HepG2 (cell line): Measurements from ENCODE around the gene OR7A10. TPM values are rescaled to one million over a fixed set of nuclear protein-coding genes. Genes with fewer than 3 reads are reported as not detected.
"Not testable (repeated sequence)": the region's sequence is repeated elsewhere in the genome, so short reads cannot be mapped to it uniquely, and the experiment has no call there.

Source experiments
- ATAC-seq: fragments of 200-7000 bp; cut with Tn5 transposase; 3 replicates; pipeline ENCODE4 v1.9.1; 2020; ENCODE audit warnings: mild to moderate bottlenecking, moderate library complexity
- BruUV-seq: library from RNA; stranded (reverse); fragments of 400-500 nt; replicated peaks from 2 replicates; lab custom pipeline; 2021; lab: Mats Ljungman, UMichigan
- CTCF ChIA-PET: fragments of 300-600 bp; formaldehyde crosslinking; extraction: SDS; loops from one replicate; lab custom pipeline; 2021; ENCODE audit warnings: low total read pairs, inconsistent platforms, low intra/inter-chr PET ratio; lab: Yijun Ruan, JAX
- POLR2A ChIA-PET: fragments of 350-600 bp; sonication (Branson Sonifier 250); formaldehyde crosslinking; loops from one replicate; lab custom pipeline; 2020; ENCODE audit warnings: antibody characterized with exemption, inconsistent platforms; lab: Yijun Ruan, JAX
- DNase-seq: peaks from one replicate; pipeline ENCODE4 v3.0.0-alpha.2; 2015; ENCODE audit warnings: low spot score
- FAIRE-seq: peaks from 3 replicates; lab custom pipeline; 2011; peaks lifted over from hg19 to GRCh38; lab: Jason Lieb, UNC
- H2AFZ ChIP-seq: one replicate; pipeline ENCODE4 v1.6.1; 2011; ENCODE audit warnings: low read length, inconsistent platforms
- H3K27ac ChIP-seq: fragments of 300-600 bp; 3 replicates; pipeline ENCODE4 v1.8.0; 2011; ENCODE audit warnings: mixed run types, mild to moderate bottlenecking, mixed read lengths, low read length, inconsistent platforms; ENCODE audit not compliant: insufficient read depth; ENCODE audit errors: extremely low read length
- H3K27me3 ChIP-seq, 2 experiments: fragments of 200-600 bp in 1 of 2; 2 replicates in 1 of 2; 3 replicates in 1 of 2; pipeline versions ENCODE4 v1.6.0 to v1.8.0; 2011; ENCODE audit warnings: low read length in 2 of 2, mild to moderate bottlenecking in 2 of 2, moderate library complexity in 2 of 2, inconsistent platforms in 1 of 2; ENCODE audit not compliant: insufficient read depth in 2 of 2, control insufficient read depth in 1 of 2
- H3K36me3 ChIP-seq, 2 experiments: fragments of 200-600 bp in 1 of 2; replicated peaks in 1 of 2; 2 replicates in 1 of 2; 3 replicates in 1 of 2; pipeline versions ENCODE4 v1.5.1 to v1.8.0; 2011; ENCODE audit warnings: low read length in 2 of 2, inconsistent platforms in 1 of 2; ENCODE audit not compliant: insufficient read depth in 2 of 2, control insufficient read depth in 1 of 2
- H3K4me1 ChIP-seq: 2 replicates; pipeline ENCODE4 v1.5.1; 2012; ENCODE audit warnings: low read length, inconsistent platforms; ENCODE audit not compliant: insufficient read depth
- H3K4me2 ChIP-seq: 2 replicates; pipeline ENCODE4 v1.6.0; 2011; ENCODE audit warnings: low read depth, low read length, inconsistent platforms
- H3K4me3 ChIP-seq, 3 experiments: fragments of 200-600 bp in 1 of 3; sonication (generic), shearing (Covaris generic) in 1 of 3; replicated peaks in 1 of 3; 2 replicates each; pipeline ENCODE4 v1.5.1; 2011 to 2016; ENCODE audit warnings: low read length in 3 of 3, inconsistent platforms in 2 of 3, low read depth in 2 of 3, mild to moderate bottlenecking in 2 of 3, control low read depth in 1 of 3, mixed read lengths in 1 of 3; ENCODE audit not compliant: insufficient read depth in 1 of 3
- H3K79me2 ChIP-seq: one replicate; pipeline ENCODE4 v1.6.1; 2011; ENCODE audit warnings: low read length, inconsistent platforms; ENCODE audit not compliant: insufficient read depth
- H3K9ac ChIP-seq: 2 replicates; pipeline ENCODE4 v1.6.0; 2011; ENCODE audit warnings: mild to moderate bottlenecking, low read depth, low read length, inconsistent platforms; ENCODE audit not compliant: insufficient read depth
- H3K9me3 ChIP-seq: 2 replicates; pipeline ENCODE4 v1.5.1; 2012; ENCODE audit warnings: mild to moderate bottlenecking, low read length
- H4K20me1 ChIP-seq: 2 replicates; pipeline ENCODE4 v1.6.0; 2011; ENCODE audit warnings: inconsistent platforms, mild to moderate bottlenecking, low read length, moderate library complexity; ENCODE audit not compliant: insufficient read depth
- MAFF ChIP-seq: IDR thresholded peaks from 2 replicates; pipeline ENCODE4 v1.6.1; 2011; ENCODE audit warnings: low read depth, low read length, improper control_type of control experiment
- MAFK ChIP-seq, 2 experiments: IDR thresholded peaks in 1 of 2; conservative IDR thresholded peaks in 1 of 2; 2 replicates each; pipeline ENCODE4 v1.6.1; 2011; ENCODE audit warnings: improper control_type of control experiment in 2 of 2, low read length in 2 of 2
- NR1H2 ChIP-seq: sonication (generic); formaldehyde crosslinking; IDR thresholded peaks from 2 replicates; pipeline ENCODE4 v1.8.1; 2022; ENCODE audit warnings: low read depth, missing genetic modification reagents, borderline replicate concordance
- ZBTB7B ChIP-seq: sonication (generic); formaldehyde crosslinking; IDR thresholded peaks from 2 replicates; pipeline ENCODE4 v1.4.0; 2020; ENCODE audit warnings: missing genetic modification reagents
- ZNF547 ChIP-seq: sonication (generic); formaldehyde crosslinking; IDR thresholded peaks from 2 replicates; pipeline ENCODE4 v1.5.1; 2020; ENCODE audit warnings: mild to moderate bottlenecking, missing genetic modification reagents
- WGBS: methylation state at CpG from one replicate; pipeline ENCODE4 v1.1.6; 2017; ENCODE audit warnings: low lambda C conversion rate; 5-methylcytosine and 5-hydroxymethylcytosine counted together
- in situ Hi-C: cut with HindIII; loops from 2 replicates; pipeline ENCODE4 v1.10.0; 2017; ENCODE audit warnings: low pct_unique_long_range_greater_than_20kb; ENCODE audit not compliant: extremely low pct_ligation_motif_present
- intact Hi-C: fragments of 100-400 bp; cut with micrococcal nuclease; formaldehyde crosslinking; loops from one replicate; pipeline ENCODE4 v1.10.0; 2022; ENCODE audit not compliant: unreplicated experiment
- polyA plus RNA-seq, 8 experiments: library from polyadenylated mRNA; depleted of rRNA in 3 of 8; stranded (reverse) in 7 of 8; unstranded in 1 of 8; fragments of >200 nt; fragmentation: Illumina TruSeq in 4 of 8; extraction: Trizol in 4 of 8; gene quantifications; 2 replicates each; pipeline versions ENCODE4 v1.2.1 to v1.2.3, GENCODE V29; 2011 to 2016; ENCODE audit warnings: low read depth in 4 of 8, missing spikeins in 1 of 8, mixed read lengths in 1 of 8; ENCODE audit not compliant: insufficient read depth in 1 of 8
- total RNA-seq, 5 experiments: library from RNA; depleted of rRNA; stranded (reverse); fragments of >200 nt; fragmentation: Illumina TruSeq; extraction: Trizol; gene quantifications; 2 replicates each; pipeline ENCODE4 v1.2.3, GENCODE V29; 2016; ENCODE audit warnings: low read depth in 1 of 5
- TF ChIP-seq, protein P1 (sequence below), 2 experiments: IDR thresholded peaks; 2 replicates each; pipeline ENCODE4 v1.6.1; 2011 to 2012; ENCODE audit warnings: low read length in 2 of 2, borderline replicate concordance in 1 of 2, low read depth in 1 of 2, mild to moderate bottlenecking in 1 of 2, moderate library complexity in 1 of 2

The OR7A10 gene
- total and polyA plus RNA-seq, 2 of the 13 experiments (the other 11 are each of a cell fraction or from before 2014, with no cell fraction given) = not detected

DNA sequence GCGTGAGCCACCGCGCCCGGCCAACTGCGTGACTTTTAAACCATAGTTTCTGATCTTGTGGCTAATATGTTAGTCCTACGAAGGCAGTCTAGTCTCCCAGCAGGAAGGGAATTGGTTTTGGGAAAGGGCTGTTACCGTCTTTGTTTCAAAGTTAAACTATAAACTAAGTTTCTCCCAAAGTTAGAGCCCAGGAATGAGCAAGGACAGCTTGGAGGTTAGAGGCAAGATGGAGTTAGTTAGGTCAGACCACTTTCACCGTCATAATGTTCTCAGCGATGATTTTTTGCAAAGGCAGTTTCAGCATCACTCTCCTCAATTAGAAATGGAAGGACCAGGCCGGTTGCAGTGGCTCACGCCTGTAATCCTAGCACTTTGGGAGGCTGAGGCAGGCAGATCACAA, 52.7 kb downstream of the OR7A10 start:
- Histone ChIP-seq H3K27me3 (no peaks in the 10 kb centered on the region), H2AFZ (no peak overlapping the region), H3K79me2 (no peaks in the 10 kb centered on the region), H3K9me3 (no peaks in the 10 kb centered on the region), H3K4me3 (no peak overlapping the region), H3K4me2 (no peak overlapping the region), H3K9ac (no peak overlapping the region), H3K27ac (no peak overlapping the region), H3K36me3 (no peaks in the 10 kb centered on the region), H3K4me1 (no peaks in the 10 kb centered on the region), H4K20me1 (no peaks in the 10 kb centered on the region)
- no peak for DNase-seq
- 63% methylated on average over 11 of the region's 11 CpGs for WGBS
- no TSS peak for BruUV-seq
- in situ Hi-C loops (no loop called here), intact Hi-C loops (no loop called here)
- no peak for ATAC-seq
- no peak for FAIRE-seq
- POLR2A ChIA-PET = no interaction called here
- TF ChIP-seq NR1H2 (CRISPR knock-in tag) (no peak), ZNF547 (CRISPR knock-in tag) (no peak)
- CTCF ChIA-PET = no interaction called here

DNA sequence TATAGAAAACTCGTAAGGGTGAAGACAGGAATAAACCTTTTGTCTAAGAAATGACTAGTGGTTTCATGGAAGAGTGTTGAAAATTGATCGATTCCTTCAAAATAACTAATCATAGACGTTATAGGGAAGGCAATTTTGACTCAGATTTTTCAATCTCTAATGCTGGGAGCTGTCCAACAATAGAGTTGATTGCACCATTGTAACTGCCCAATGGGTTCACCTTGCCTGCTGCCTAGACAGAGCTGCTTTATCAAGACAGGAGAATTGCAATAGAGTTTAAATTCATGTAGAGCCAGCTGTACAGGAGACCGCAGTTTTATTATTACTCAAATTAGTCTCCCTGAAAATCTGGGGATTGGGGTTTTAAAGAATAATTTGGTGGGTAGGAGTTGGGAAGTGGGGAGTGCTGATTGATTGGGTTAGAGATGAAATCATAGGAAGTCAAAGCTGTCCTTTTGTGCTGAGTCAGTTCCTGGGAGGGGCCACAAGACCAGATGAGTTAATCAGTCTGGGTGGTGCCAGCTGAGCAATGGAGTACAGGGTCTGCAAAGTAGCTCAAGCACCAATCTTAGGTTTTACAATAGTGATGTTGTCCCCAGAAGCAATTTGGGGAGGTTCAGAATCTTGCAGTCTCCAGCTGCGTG, 53.5 kb downstream of the OR7A10 start:
- WGBS = 30% methylated on average over 5 of the region's 5 CpGs
- Histone ChIP-seq H3K27me3 (no peaks in the 10 kb centered on the region), H3K9ac (no peak overlapping the region), H3K9me3 (no peaks in the 10 kb centered on the region), H2AFZ (no peak overlapping the region), H3K4me3 (no peak overlapping the region), H3K36me3 (no peaks in the 10 kb centered on the region), H3K4me2 (no peak overlapping the region), H4K20me1 (no peaks in the 10 kb centered on the region), H3K4me1 (no peaks in the 10 kb centered on the region), H3K79me2 (no peaks in the 10 kb centered on the region), H3K27ac (no peak overlapping the region)
- POLR2A ChIA-PET = no interaction called here
- intact Hi-C loops = no loop called here
- no peak for DNase-seq
- no peak for FAIRE-seq
- TF ChIP-seq, protein P1, sequence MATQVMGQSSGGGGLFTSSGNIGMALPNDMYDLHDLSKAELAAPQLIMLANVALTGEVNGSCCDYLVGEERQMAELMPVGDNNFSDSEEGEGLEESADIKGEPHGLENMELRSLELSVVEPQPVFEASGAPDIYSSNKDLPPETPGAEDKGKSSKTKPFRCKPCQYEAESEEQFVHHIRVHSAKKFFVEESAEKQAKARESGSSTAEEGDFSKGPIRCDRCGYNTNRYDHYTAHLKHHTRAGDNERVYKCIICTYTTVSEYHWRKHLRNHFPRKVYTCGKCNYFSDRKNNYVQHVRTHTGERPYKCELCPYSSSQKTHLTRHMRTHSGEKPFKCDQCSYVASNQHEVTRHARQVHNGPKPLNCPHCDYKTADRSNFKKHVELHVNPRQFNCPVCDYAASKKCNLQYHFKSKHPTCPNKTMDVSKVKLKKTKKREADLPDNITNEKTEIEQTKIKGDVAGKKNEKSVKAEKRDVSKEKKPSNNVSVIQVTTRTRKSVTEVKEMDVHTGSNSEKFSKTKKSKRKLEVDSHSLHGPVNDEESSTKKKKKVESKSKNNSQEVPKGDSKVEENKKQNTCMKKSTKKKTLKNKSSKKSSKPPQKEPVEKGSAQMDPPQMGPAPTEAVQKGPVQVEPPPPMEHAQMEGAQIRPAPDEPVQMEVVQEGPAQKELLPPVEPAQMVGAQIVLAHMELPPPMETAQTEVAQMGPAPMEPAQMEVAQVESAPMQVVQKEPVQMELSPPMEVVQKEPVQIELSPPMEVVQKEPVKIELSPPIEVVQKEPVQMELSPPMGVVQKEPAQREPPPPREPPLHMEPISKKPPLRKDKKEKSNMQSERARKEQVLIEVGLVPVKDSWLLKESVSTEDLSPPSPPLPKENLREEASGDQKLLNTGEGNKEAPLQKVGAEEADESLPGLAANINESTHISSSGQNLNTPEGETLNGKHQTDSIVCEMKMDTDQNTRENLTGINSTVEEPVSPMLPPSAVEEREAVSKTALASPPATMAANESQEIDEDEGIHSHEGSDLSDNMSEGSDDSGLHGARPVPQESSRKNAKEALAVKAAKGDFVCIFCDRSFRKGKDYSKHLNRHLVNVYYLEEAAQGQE (IDR thresholded peaks at IDR 0.05; ENCODE audit: borderline replicate concordance in 1 of 2, low read depth in 1 of 2, low read length in 2 of 2) = 0 out of 4 replicates have a peak, but pooled peaks of 1 of the 2 experiments have one; percentile 27
- peak; percentile 51; the same call in 1 of the 2 replicates for TF ChIP-seq MAFF
- TF ChIP-seq ZBTB7B (CRISPR knock-in tag) = no peak
- peak; percentile 55 to 73; a peak in 3 of 4 replicates for TF ChIP-seq MAFK (conservative IDR thresholded peaks at IDR 0.05 in 1 of 2, IDR thresholded peaks at IDR 0.05 in 1 of 2; ENCODE audit: low read length in 2 of 2)
- CTCF ChIA-PET = no interaction called here
- in situ Hi-C loops = no loop called here
- BruUV-seq = no TSS peak
- ATAC-seq = no peak

DNA sequence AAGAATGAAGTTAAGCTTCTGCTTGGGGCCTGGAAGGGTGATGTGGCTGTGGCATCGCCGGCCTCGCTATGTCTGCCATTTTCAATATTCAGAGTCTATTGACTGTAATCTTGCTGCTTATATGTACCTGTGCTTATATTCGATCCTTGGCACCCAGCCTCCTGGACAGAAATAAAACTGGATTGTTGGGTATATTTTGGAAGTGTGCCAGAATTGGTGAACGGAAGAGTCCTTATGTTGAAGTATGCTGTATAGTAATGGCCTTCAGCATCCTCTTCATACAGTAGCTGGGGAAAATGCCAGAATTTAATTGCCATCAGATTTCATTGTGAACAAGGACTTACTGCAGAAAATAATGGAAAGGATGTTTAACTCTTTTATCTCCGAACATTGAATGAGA, 56.5 kb downstream of the OR7A10 start:
- intact Hi-C loops, H3K9me3 ChIP-seq, H4K20me1 ChIP-seq, H3K4me3 ChIP-seq, H2AFZ ChIP-seq, H3K36me3 ChIP-seq, ATAC-seq, H3K4me1 ChIP-seq, H3K27ac ChIP-seq, in situ Hi-C loops, H3K9ac ChIP-seq, DNase-seq, H3K27me3 ChIP-seq, H3K79me2 ChIP-seq, H3K4me2 ChIP-seq, POLR2A ChIA-PET, CTCF ChIA-PET, FAIRE-seq, BruUV-seq: not testable (repeated sequence)
- WGBS = 58% methylated on average over 3 of the region's 6 CpGs
